Measurements from ENCODE around the gene EXOC8. TPM values are rescaled to one million over a fixed set of nuclear protein-coding genes. Genes with fewer than 3 reads are reported as not detected.

Gene EXOC8
- total RNA-seq, 4 donors from 2014 or later = 25.4 to 50.9 (median 38.2) TPM

DNA sequence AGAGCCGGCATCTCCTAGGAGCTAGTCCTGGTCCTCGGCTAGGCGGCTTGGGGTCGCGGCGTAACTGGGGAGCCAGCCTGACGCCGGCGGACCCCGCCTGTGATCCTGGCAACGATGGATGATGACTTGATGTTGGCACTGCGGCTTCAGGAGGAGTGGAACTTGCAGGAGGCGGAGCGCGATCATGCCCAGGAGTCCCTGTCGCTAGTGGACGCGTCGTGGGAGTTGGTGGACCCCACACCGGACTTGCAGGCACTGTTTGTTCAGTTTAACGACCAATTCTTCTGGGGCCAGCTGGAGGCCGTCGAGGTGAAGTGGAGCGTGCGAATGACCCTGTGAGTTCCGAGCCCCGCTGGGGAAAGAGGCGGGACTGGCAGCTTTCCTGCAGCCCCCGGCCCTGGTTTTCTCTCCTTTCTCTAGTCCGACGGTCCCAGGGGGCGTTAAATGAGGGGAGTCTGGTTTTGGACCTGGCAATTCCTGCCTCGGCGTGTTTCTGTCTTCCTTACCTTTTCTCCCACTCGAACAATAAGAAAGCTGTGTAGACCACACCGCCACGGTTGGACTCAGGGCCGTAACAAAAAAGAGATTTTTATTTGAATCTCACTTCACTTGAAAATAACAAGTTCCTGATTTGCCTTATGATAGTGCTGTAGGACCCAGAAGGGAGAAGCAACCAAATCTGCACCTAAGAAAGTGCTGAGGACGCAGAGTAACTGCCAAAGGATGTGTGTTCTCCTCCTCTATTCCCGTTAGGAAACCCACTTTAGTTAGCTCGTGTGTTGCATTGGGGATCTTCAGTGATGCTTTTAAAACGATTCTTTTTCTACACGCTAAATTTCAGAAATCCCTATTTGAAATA is 847 bp upstream of the EXOC8 start, which contains the start of gene SPRTN:
Gene SPRTN (plus strand): TSS at position 24 of the 859 bp plus-strand sequence. CDS start 91 bp downstream, at position 115.
- intact Hi-C loops (cut with DNase I; ENCODE audit: low total_unique reads) = loop anchor here (2.0 to 5.0 kb wide), 2 partner anchors 16 to 254 kb away; no protein-coding TSS in a partner anchor
- no peaks in the 10 kb centered on the region for H3K9me3 ChIP-seq
- TF ChIP-seq POLR2A (IDR thresholded peaks at IDR 0.05) = no peak
- TF ChIP-seq, protein P1, sequence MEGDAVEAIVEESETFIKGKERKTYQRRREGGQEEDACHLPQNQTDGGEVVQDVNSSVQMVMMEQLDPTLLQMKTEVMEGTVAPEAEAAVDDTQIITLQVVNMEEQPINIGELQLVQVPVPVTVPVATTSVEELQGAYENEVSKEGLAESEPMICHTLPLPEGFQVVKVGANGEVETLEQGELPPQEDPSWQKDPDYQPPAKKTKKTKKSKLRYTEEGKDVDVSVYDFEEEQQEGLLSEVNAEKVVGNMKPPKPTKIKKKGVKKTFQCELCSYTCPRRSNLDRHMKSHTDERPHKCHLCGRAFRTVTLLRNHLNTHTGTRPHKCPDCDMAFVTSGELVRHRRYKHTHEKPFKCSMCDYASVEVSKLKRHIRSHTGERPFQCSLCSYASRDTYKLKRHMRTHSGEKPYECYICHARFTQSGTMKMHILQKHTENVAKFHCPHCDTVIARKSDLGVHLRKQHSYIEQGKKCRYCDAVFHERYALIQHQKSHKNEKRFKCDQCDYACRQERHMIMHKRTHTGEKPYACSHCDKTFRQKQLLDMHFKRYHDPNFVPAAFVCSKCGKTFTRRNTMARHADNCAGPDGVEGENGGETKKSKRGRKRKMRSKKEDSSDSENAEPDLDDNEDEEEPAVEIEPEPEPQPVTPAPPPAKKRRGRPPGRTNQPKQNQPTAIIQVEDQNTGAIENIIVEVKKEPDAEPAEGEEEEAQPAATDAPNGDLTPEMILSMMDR (IDR thresholded peaks at IDR 0.05 in 4 of 5, conservative IDR thresholded peaks at IDR 0.05 in 1 of 5) = no peak
- no peaks in the 10 kb centered on the region for H3K27me3 ChIP-seq
- peaks cover 0 to 18% of the 10 kb centered on the region in 2 donors for H3K36me3 ChIP-seq
- H3K27ac ChIP-seq = peak within 1 kb of the TSS; percentile 88 to 92 (median 90)
- peaks cover 31 to 35% of the 10 kb centered on the region in 2 donors for H3K4me1 ChIP-seq
- H3K4me3 ChIP-seq = peak within 1 kb of the TSS; percentile 75 to 91 (median 77)
- no peak for DNase-seq
- ATAC-seq = peak; percentile 8 to 33
- in situ Hi-C loops (cut with MboI; ENCODE audit: low sequenced_read_pairs in 4 of 4) = loop anchor here in 1 of 4 donors (10.0 kb wide), 1 partner anchor 94 kb away; the partner anchor contains the start of gene GNPAT

DNA sequence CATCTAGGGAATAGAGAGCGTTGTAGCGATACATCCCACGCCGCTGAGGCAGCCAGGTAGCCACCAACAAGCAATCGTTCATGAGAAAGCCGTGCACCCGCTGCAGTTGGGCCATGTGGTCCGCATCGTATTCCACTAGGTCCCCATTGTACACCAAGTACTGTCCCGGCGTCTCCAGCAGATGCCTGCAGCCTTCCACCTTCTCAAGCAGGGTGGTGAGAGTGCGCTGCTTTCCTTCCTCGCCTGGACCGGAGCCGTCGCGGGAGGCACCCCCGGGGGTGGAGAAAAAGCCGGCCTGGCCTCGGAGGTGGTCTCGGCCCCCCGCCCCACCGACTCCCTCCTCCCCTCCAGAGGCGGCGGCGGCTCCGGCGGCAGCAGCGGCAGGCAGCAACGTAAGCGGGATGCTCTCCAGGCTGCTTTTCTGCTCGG is 595 bp downstream of the EXOC8 start:
- ATAC-seq = peak; percentile 5 to 27
- peaks cover 44 to 46% of the 10 kb centered on the region in 2 donors for H3K4me1 ChIP-seq
- TF ChIP-seq, protein P1 (IDR thresholded peaks at IDR 0.05 in 4 of 5, conservative IDR thresholded peaks at IDR 0.05 in 1 of 5) = no peak
- no peak for TF ChIP-seq POLR2A (IDR thresholded peaks at IDR 0.05)
- H3K9me3 ChIP-seq = no peaks in the 10 kb centered on the region
- peak overlapping the region; percentile 75 to 91 (median 77) for H3K4me3 ChIP-seq
- H3K27ac ChIP-seq = peak overlapping the region; percentile 88 to 92 (median 90)
- intact Hi-C loops (cut with DNase I; ENCODE audit: low total_unique reads) (loop anchor here (2.0 to 5.0 kb wide), 3 partner anchors 96 to 255 kb away; partner anchors contain the start of gene GNPAT), in situ Hi-C loops (cut with MboI; ENCODE audit: low sequenced_read_pairs in 4 of 4) (loop anchor here in 1 of 4 donors (10.0 kb wide), 1 partner anchor 92 kb away; the partner anchor contains the start of gene GNPAT)
- no peaks in the 10 kb centered on the region for H3K27me3 ChIP-seq
- H3K36me3 ChIP-seq = peaks cover 0 to 5% of the 10 kb centered on the region in 2 donors
- DNase-seq = peak in 1 of 2 donors; percentile 38

DNA sequence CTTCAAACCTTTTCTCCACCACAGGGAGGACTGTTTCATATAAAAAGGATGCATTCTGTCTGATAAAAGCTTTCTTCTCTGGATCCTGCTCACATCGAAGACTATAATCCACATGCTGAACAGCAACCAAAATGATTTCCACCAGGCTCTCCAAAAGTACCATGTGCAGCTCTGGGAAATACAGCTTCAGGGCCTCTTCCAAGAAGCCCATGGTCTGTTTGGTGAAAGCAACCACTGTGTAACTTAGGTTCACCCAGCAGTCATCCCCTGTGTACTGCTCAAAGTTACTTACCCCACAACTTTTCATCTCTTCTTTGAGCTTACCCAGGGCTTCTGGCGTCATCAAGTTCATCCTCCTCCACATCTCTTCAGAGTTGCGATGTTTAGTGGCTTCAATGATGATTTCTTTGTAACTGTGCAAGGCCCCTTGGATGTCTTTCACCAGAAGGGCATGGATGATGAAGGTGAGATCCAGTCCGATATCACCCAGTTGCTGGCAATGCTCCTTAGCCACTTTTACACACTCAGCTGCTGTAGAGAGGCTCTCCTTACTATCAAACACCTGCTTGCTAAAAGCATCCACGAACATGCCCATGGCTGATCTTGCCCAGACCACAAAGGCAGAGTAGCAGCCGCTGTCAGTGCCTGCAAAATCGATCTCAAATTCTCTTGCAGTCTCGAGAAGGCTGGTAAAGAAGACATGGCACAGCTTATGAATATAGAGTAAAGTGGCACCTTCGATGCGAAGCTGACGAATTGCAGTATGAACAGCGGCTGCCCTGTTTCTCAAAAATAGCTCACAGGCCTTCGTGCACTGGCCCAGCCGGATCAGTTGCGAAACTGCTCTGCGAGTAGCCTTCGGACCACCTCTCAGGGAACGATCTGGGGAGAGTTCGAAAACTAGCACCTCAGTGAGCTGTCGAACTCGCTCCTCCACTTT is 1.7 kb downstream of the EXOC8 start:
- in situ Hi-C loops (cut with MboI; ENCODE audit: low sequenced_read_pairs in 4 of 4) = loop anchor here in 1 of 4 donors (10.0 kb wide), 1 partner anchor 91 kb away; the partner anchor contains the start of gene GNPAT
- Histone ChIP-seq H3K9me3 (no peaks in the 10 kb centered on the region), H3K4me1 (peaks cover 44 to 49% of the 10 kb centered on the region in 2 donors), H3K36me3 (no peaks in the 10 kb centered on the region), H3K4me3 (peak overlapping the region; percentile 75 to 91 (median 77)), H3K27me3 (no peaks in the 10 kb centered on the region), H3K27ac (peak overlapping the region; percentile 88 to 92 (median 90))
- DNase-seq (no peak), ATAC-seq (peak in 1 of 2 donors; percentile 3)
- intact Hi-C loops (cut with DNase I; ENCODE audit: low total_unique reads) = loop anchor here (1.0 to 5.0 kb wide), 4 partner anchors 58 to 256 kb away; partner anchors contain the start of gene GNPAT
- TF ChIP-seq, protein P1 (IDR thresholded peaks at IDR 0.05 in 4 of 5, conservative IDR thresholded peaks at IDR 0.05 in 1 of 5) = no peak
- TF ChIP-seq POLR2A (IDR thresholded peaks at IDR 0.05) = no peak

DNA sequence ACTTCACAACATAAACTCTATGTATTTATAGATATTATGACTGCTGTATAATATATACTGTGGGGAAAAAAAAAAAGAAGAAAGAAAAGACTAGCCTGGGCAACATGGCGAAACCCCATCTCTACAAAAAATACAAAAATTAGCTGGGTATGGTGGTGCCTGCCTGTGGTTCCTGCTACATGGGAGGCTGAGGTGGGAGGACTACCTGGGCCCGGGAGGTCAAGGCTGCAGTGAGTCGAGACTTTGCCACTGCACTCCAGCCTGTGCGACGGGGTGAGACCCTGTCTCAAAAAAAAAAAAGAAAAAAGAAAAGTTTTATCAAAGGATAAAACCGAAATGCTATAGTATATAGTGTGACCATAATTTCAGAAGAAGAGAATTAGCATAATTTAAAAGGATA is 2.7 kb downstream of the EXOC8 start:
- Histone ChIP-seq H3K36me3 (no peaks in the 10 kb centered on the region), H3K4me3 (peak overlapping the region; percentile 75 to 91 (median 77)), H3K9me3 (no peaks in the 10 kb centered on the region), H3K27ac (peak overlapping the region; percentile 88 to 92 (median 90)), H3K27me3 (no peaks in the 10 kb centered on the region), H3K4me1 (peaks cover 44 to 48% of the 10 kb centered on the region in 2 donors)
- ATAC-seq (no peak), DNase-seq (no peak)
- in situ Hi-C loops (cut with MboI; ENCODE audit: low sequenced_read_pairs in 4 of 4) = loop anchor here in 1 of 4 donors (10.0 kb wide), 1 partner anchor 90 kb away; the partner anchor contains the start of gene GNPAT
- TF ChIP-seq, protein P1 (IDR thresholded peaks at IDR 0.05 in 4 of 5, conservative IDR thresholded peaks at IDR 0.05 in 1 of 5) = no peak
- no peak for TF ChIP-seq POLR2A (IDR thresholded peaks at IDR 0.05)
- intact Hi-C loops (cut with DNase I; ENCODE audit: low total_unique reads) = loop anchor here (5.0 kb wide), 1 partner anchor 257 kb away; no protein-coding TSS in a partner anchor

All from gastrocnemius medialis (tissue), 4 donors.